Ishikawa (cell line): ENCODE measurements around the gene CRYGN.
A peak's percentile ranks its signal among the peaks of the same experiment; 100 is the strongest.

Experiments
- CEBPB ChIP-seq: IDR thresholded peaks from 2 replicates; pipeline ENCODE4 v1.6.1; 2012
- CREB1 ChIP-seq: IDR thresholded peaks from 2 replicates; pipeline ENCODE4 v1.6.1; 2012; ENCODE audit warnings: low read depth
- EGR1 ChIP-seq: IDR thresholded peaks from 2 replicates; pipeline ENCODE4 v1.6.1; 2012
- EP300 ChIP-seq: IDR thresholded peaks from 2 replicates; pipeline ENCODE4 v1.6.1; 2012; ENCODE audit warnings: borderline replicate concordance
- FOXM1 ChIP-seq: IDR thresholded peaks from 2 replicates; pipeline ENCODE4 v1.6.1; 2012; ENCODE audit warnings: low read depth, borderline replicate concordance
- MAX ChIP-seq: IDR thresholded peaks from 2 replicates; pipeline ENCODE4 v1.6.1; 2012
- NFIC ChIP-seq: IDR thresholded peaks from 2 replicates; pipeline ENCODE4 v1.6.1; 2012
- RAD21 ChIP-seq: IDR thresholded peaks from 2 replicates; pipeline ENCODE4 v1.6.1; 2012; ENCODE audit warnings: low read depth
- REST ChIP-seq: IDR thresholded peaks from 2 replicates; pipeline ENCODE4 v1.6.1; 2012; ENCODE audit warnings: low read depth, mild to moderate bottlenecking
- TAF1 ChIP-seq: IDR thresholded peaks from 2 replicates; pipeline ENCODE4 v1.6.1; 2012; ENCODE audit warnings: low read depth, mild to moderate bottlenecking
- TCF12 ChIP-seq: IDR thresholded peaks from 2 replicates; pipeline ENCODE4 v1.6.1; 2012; ENCODE audit warnings: low read depth
- TEAD4 ChIP-seq: IDR thresholded peaks from 2 replicates; pipeline ENCODE4 v1.6.1; 2012
- USF1 ChIP-seq: IDR thresholded peaks from 2 replicates; pipeline ENCODE4 v1.6.1; 2012
- YY1 ChIP-seq: IDR thresholded peaks from 2 replicates; pipeline ENCODE4 v1.6.1; 2012; ENCODE audit warnings: low read depth
- ZBTB7A ChIP-seq: IDR thresholded peaks from 2 replicates; pipeline ENCODE4 v1.6.1; 2012; ENCODE audit warnings: low read depth

CRYGN gene

DNA sequence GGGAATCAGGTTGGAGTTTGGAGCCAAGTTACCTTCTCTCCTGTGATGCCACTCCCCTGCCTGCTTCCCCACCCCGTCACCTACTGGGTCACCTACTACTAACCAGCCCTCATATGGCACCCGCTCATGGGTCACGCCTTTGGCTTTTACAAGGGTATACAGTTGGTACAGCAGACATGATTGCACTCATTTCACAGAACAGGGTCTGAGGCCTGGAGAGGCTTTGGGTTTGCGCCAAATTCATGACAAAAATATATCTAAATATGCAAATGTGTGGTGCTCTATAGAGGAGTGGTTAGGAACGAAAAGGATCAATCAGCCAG is 10.7 kb downstream of the CRYGN start:
- TF ChIP-seq USF1 (no peak), TEAD4 (no peak)

GRCh38 chr7:151428378-151429236 is 11.3 kb downstream of the CRYGN start:
- TF ChIP-seq CEBPB, result no peak
- TF ChIP-seq RAD21, result no peak
- TF ChIP-seq TCF12, result no peak
- TF ChIP-seq REST, result no peak

DNA sequence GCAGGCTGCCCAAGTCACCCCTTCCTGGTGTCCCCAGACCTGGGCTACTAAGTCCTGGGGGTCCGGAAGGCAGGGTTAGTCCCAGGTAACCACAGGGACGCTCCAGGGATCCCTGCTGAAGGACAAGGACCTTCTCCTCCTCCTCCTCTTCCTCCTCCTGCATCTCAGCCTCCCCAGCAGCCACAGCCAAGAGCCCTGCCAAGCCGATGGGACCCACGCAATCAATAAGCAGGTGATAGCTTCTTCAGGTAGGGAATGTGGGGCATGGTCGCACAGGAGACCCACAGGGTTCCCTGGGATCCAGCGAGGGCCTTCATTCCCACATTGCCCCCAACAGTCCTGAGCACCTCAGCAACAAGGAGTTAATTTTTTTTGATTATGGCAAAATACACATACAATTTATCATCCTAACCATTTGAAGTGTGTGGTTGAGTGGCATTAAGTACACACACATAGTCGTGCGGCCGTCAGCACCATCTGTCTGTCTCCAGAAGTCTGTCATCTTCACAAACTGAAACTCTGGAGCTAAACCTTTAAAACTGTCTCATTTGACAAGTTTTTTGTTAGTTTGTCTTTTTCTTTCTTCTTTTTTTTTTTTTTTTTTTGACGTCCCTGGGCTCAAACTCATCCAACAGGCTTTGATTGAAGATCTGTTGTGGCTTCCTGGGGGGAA is 12.1 kb downstream of the CRYGN start:
- TF ChIP-seq YY1, result no peak
- TF ChIP-seq MAX, result no peak
- TF ChIP-seq RAD21, result no peak
- no peak for TF ChIP-seq ZBTB7A
- no peak for TF ChIP-seq CEBPB
- TF ChIP-seq FOXM1, result no peak
- TF ChIP-seq CREB1, result no peak
- no peak for TF ChIP-seq USF1
- TF ChIP-seq EGR1, result no peak
- TF ChIP-seq TEAD4, result no peak
- TF ChIP-seq EP300, result no peak
- TF ChIP-seq NFIC, result no peak

- TF ChIP-seq TAF1, result no peak
- no peak for TF ChIP-seq FOXM1
- no peak for TF ChIP-seq MAX
- no peak for TF ChIP-seq REST
- no peak for TF ChIP-seq RAD21
- TF ChIP-seq NFIC, result no peak
- TF ChIP-seq ZBTB7A, result no peak
- TF ChIP-seq USF1, result no peak
- TF ChIP-seq YY1, result no peak
Measured at GRCh38 chr7:151426904-151427704, 12.8 kb downstream of the CRYGN start.

GRCh38 chr7:151426441-151426903 is 13.5 kb downstream of the CRYGN start:
- TF ChIP-seq NFIC (peak; percentile 88), USF1 (no peak), YY1 (no peak), EP300 (0 out of 2 replicates have a peak, but pooled peaks have one; percentile 15), EGR1 (no peak), TCF12 (no peak), RAD21 (0 out of 2 replicates have a peak, but pooled peaks have one; percentile 2), REST (no peak)
